Immature natural killer cell (primary cell): ENCODE results near the gene SLC24A4. TPM values are rescaled to one million over a fixed set of nuclear protein-coding genes. Genes with fewer than 3 reads are reported as not detected.

Experiments used
- DNase-seq, 3 donors: peaks; one replicate each; pipeline ENCODE4 v3.0.0; 2022; ENCODE audit warnings: mixed read lengths in 1 of 3
- H3K27ac Mint-ChIP-seq, 6 donors: one replicate each; pipeline ENCODE4 v1.8.0; 2020; ENCODE audit warnings: mixed read lengths in 6 of 6, mild to moderate bottlenecking in 5 of 6, inconsistent platforms in 4 of 6, moderate library complexity in 3 of 6
- H3K27me3 Mint-ChIP-seq, 3 donors: one replicate each; pipeline ENCODE4 v1.8.0; 2020 to 2021; ENCODE audit warnings: low read depth in 3 of 3, mild to moderate bottlenecking in 3 of 3, mixed read lengths in 3 of 3, moderate library complexity in 3 of 3, inconsistent platforms in 1 of 3
- H3K36me3 Mint-ChIP-seq, 3 donors: one replicate each; pipeline ENCODE4 v1.8.0; 2020; ENCODE audit warnings: mixed read lengths in 3 of 3, inconsistent platforms in 2 of 3, mild to moderate bottlenecking in 2 of 3
- H3K4me1 Mint-ChIP-seq, 2 donors: one replicate each; pipeline ENCODE4 v1.8.0; 2020; ENCODE audit warnings: inconsistent platforms in 2 of 2, mild to moderate bottlenecking in 2 of 2, mixed read lengths in 2 of 2, moderate library complexity in 1 of 2
- H3K4me3 Mint-ChIP-seq, 5 donors: one replicate each; pipeline ENCODE4 v1.8.0; 2020; ENCODE audit warnings: mild to moderate bottlenecking in 5 of 5, mixed read lengths in 5 of 5, inconsistent platforms in 3 of 5, moderate library complexity in 3 of 5
- H3K9me3 Mint-ChIP-seq, 6 donors: one replicate each; pipeline ENCODE4 v1.8.0; 2020; ENCODE audit warnings: mild to moderate bottlenecking in 6 of 6, mixed read lengths in 6 of 6, inconsistent platforms in 4 of 6, moderate library complexity in 3 of 6
- polyA plus RNA-seq, 3 donors: library from polyadenylated mRNA; unstranded; fragments of 300-500 nt; fragmentation: Illumina TruSeq; gene quantifications; one replicate each; pipeline ENCODE4 v1.2.3, GENCODE V29; 2021

The SLC24A4 gene
- polyA plus RNA-seq, 3 donors from 2014 or later = 0.05 to 0.52 (median 0.12) TPM

- peak overlapping the region; percentile 95 to 100 (median 98) for H3K27ac Mint-ChIP-seq
- H3K9me3 Mint-ChIP-seq = no peaks in the 10 kb centered on the region
- peaks cover 0 to 10% (median 6%) of the 10 kb centered on the region in 3 donors for H3K27me3 Mint-ChIP-seq
- H3K36me3 Mint-ChIP-seq = peaks cover 10 to 17% (median 13%) of the 10 kb centered on the region in 3 donors
- peaks cover 99 to 100% of the 10 kb centered on the region in 2 donors for H3K4me1 Mint-ChIP-seq
- H3K4me3 Mint-ChIP-seq = peak overlapping the region; percentile 83 to 90 (median 83)
- DNase-seq = peak; percentile 79 to 83 (median 83)
Measured at GRCh38 chr14:92520102-92521057, 197.4 kb downstream of the SLC24A4 start.

- no peaks in the 10 kb centered on the region for H3K9me3 Mint-ChIP-seq
- peak overlapping the region; percentile 95 to 100 (median 98) for H3K27ac Mint-ChIP-seq
- H3K4me3 Mint-ChIP-seq = peak overlapping the region in 4 of 5 donors; percentile 10 to 90 (median 56)
- H3K36me3 Mint-ChIP-seq = peaks cover 6 to 17% (median 10%) of the 10 kb centered on the region in 3 donors
- DNase-seq = no peak
- H3K27me3 Mint-ChIP-seq = peaks cover 0 to 14% (median 6%) of the 10 kb centered on the region in 3 donors
- peaks cover 99 to 100% of the 10 kb centered on the region in 2 donors for H3K4me1 Mint-ChIP-seq
Measured at GRCh38 chr14:92521058-92521415, 198.1 kb downstream of the SLC24A4 start.

- H3K27me3 Mint-ChIP-seq = peaks cover 3 to 21% (median 4%) of the 10 kb centered on the region in 3 donors
- H3K4me1 Mint-ChIP-seq = peaks cover 96 to 100% of the 10 kb centered on the region in 2 donors
- H3K9me3 Mint-ChIP-seq = no peaks in the 10 kb centered on the region
- H3K36me3 Mint-ChIP-seq = peaks cover 6 to 17% (median 13%) of the 10 kb centered on the region in 3 donors
- peak overlapping the region; percentile 92 to 100 (median 98) for H3K27ac Mint-ChIP-seq
- peak overlapping the region in 3 of 5 donors; percentile 23 to 61 (median 61) for H3K4me3 Mint-ChIP-seq
- DNase-seq = no peak
Measured at GRCh38 chr14:92523752-92524151, 200.8 kb downstream of the SLC24A4 start.

- Mint-ChIP-seq H3K9me3 (no peaks in the 10 kb centered on the region), H3K27ac (peak overlapping the region; percentile 92 to 100 (median 98)), H3K36me3 (peaks cover 6 to 17% (median 13%) of the 10 kb centered on the region in 3 donors), H3K4me3 (peak overlapping the region; percentile 43 to 74 (median 64)), H3K27me3 (peaks cover 3 to 21% (median 6%) of the 10 kb centered on the region in 3 donors), H3K4me1 (peaks cover 96 to 100% of the 10 kb centered on the region in 2 donors)
- DNase-seq = peak in 1 of 3 donors; percentile 44
Measured at GRCh38 chr14:92524602-92525185, 201.7 kb downstream of the SLC24A4 start.

GRCh38 chr14:92525322-92526095 is 202.5 kb downstream of the SLC24A4 start:
- Mint-ChIP-seq H3K4me3 (peak overlapping the region; percentile 43 to 74 (median 64)), H3K4me1 (peaks cover 96 to 100% of the 10 kb centered on the region in 2 donors), H3K27ac (peak overlapping the region; percentile 92 to 100 (median 98)), H3K9me3 (peaks cover 0 to 3% (median 0%) of the 10 kb centered on the region in 6 donors), H3K36me3 (peaks cover 6 to 17% (median 16%) of the 10 kb centered on the region in 3 donors), H3K27me3 (peaks cover 3 to 22% (median 8%) of the 10 kb centered on the region in 3 donors)
- DNase-seq = no peak

- peak in 1 of 3 donors; percentile 48 for DNase-seq
- H3K4me1 Mint-ChIP-seq = peaks cover 96 to 100% of the 10 kb centered on the region in 2 donors
- peaks cover 11 to 32% (median 20%) of the 10 kb centered on the region in 3 donors for H3K27me3 Mint-ChIP-seq
- H3K36me3 Mint-ChIP-seq = peaks cover 0 to 9% (median 1%) of the 10 kb centered on the region in 3 donors
- H3K4me3 Mint-ChIP-seq = peak overlapping the region; percentile 34 to 85 (median 58)
- peak overlapping the region; percentile 92 to 100 (median 98) for H3K27ac Mint-ChIP-seq
- H3K9me3 Mint-ChIP-seq = peaks cover 0 to 3% (median 0%) of the 10 kb centered on the region in 6 donors
Measured at GRCh38 chr14:92527721-92528120, 204.8 kb downstream of the SLC24A4 start.

- H3K36me3 Mint-ChIP-seq = peaks cover 0 to 9% (median 0%) of the 10 kb centered on the region in 3 donors
- peak overlapping the region; percentile 92 to 100 (median 100) for H3K27ac Mint-ChIP-seq
- peak overlapping the region; percentile 24 to 55 (median 46) for H3K4me3 Mint-ChIP-seq
- H3K4me1 Mint-ChIP-seq = peaks cover 97 to 100% of the 10 kb centered on the region in 2 donors
- DNase-seq = no peak
- H3K9me3 Mint-ChIP-seq = peaks cover 0 to 3% (median 0%) of the 10 kb centered on the region in 6 donors
- peaks cover 11 to 32% (median 20%) of the 10 kb centered on the region in 3 donors for H3K27me3 Mint-ChIP-seq
Measured at GRCh38 chr14:92528486-92529100, 205.6 kb downstream of the SLC24A4 start.

GRCh38 chr14:92529903-92530302 is 206.9 kb downstream of the SLC24A4 start:
- Mint-ChIP-seq H3K9me3 (peaks cover 0 to 3% (median 0%) of the 10 kb centered on the region in 6 donors), H3K36me3 (peaks cover 0 to 9% (median 0%) of the 10 kb centered on the region in 3 donors), H3K4me3 (peak overlapping the region; percentile 59 to 77 (median 71)), H3K27me3 (peaks cover 11 to 32% (median 20%) of the 10 kb centered on the region in 3 donors), H3K27ac (peak overlapping the region; percentile 99 to 100 (median 100)), H3K4me1 (peaks cover 93 to 98% of the 10 kb centered on the region in 2 donors)
- DNase-seq = no peak

- DNase-seq = peak; percentile 94 to 95 (median 95)
- peaks cover 15 to 29% (median 20%) of the 10 kb centered on the region in 3 donors for H3K27me3 Mint-ChIP-seq
- H3K36me3 Mint-ChIP-seq = peaks cover 0 to 9% (median 0%) of the 10 kb centered on the region in 3 donors
- H3K4me1 Mint-ChIP-seq = peaks cover 94 to 98% of the 10 kb centered on the region in 2 donors
- peaks cover 0 to 3% (median 0%) of the 10 kb centered on the region in 6 donors for H3K9me3 Mint-ChIP-seq
- H3K4me3 Mint-ChIP-seq = peak overlapping the region; percentile 78 to 96 (median 90)
- peak overlapping the region; percentile 99 to 100 (median 100) for H3K27ac Mint-ChIP-seq
Measured at GRCh38 chr14:92531106-92531873, 208.3 kb downstream of the SLC24A4 start.

- Mint-ChIP-seq H3K9me3 (peaks cover 0 to 3% (median 0%) of the 10 kb centered on the region in 6 donors), H3K4me3 (peak overlapping the region; percentile 78 to 96 (median 90)), H3K27me3 (peaks cover 11 to 19% (median 18%) of the 10 kb centered on the region in 3 donors), H3K27ac (peak overlapping the region; percentile 99 to 100 (median 100)), H3K36me3 (peaks cover 0 to 8% (median 0%) of the 10 kb centered on the region in 3 donors), H3K4me1 (peaks cover 94 to 95% of the 10 kb centered on the region in 2 donors)
- no peak for DNase-seq
Measured at GRCh38 chr14:92532490-92533163, 209.7 kb downstream of the SLC24A4 start.

- peaks cover 11 to 15% (median 12%) of the 10 kb centered on the region in 3 donors for H3K27me3 Mint-ChIP-seq
- H3K4me1 Mint-ChIP-seq = peaks cover 91 to 92% of the 10 kb centered on the region in 2 donors
- peak overlapping the region; percentile 67 to 89 (median 79) for H3K4me3 Mint-ChIP-seq
- peak overlapping the region; percentile 96 to 100 (median 100) for H3K27ac Mint-ChIP-seq
- peaks cover 0 to under 1% (median 0%) of the 10 kb centered on the region in 6 donors for H3K9me3 Mint-ChIP-seq
- peak; percentile 45 to 51 (median 45) for DNase-seq
- peaks cover 0 to 4% (median 0%) of the 10 kb centered on the region in 3 donors for H3K36me3 Mint-ChIP-seq
Measured at GRCh38 chr14:92534932-92535643, 212.1 kb downstream of the SLC24A4 start.
